ENCODE measurements around the gene CEACAM19. TPM values are rescaled to one million over a fixed set of nuclear protein-coding genes. Genes with fewer than 3 reads are reported as not detected.
"Not testable (repeated sequence)": the region's sequence is repeated elsewhere in the genome, so short reads cannot be mapped to it uniquely, and the experiment has no call there.

The CEACAM19 gene
- total RNA-seq, 1 donor from 2014 or later: 2.0 TPM

DNA sequence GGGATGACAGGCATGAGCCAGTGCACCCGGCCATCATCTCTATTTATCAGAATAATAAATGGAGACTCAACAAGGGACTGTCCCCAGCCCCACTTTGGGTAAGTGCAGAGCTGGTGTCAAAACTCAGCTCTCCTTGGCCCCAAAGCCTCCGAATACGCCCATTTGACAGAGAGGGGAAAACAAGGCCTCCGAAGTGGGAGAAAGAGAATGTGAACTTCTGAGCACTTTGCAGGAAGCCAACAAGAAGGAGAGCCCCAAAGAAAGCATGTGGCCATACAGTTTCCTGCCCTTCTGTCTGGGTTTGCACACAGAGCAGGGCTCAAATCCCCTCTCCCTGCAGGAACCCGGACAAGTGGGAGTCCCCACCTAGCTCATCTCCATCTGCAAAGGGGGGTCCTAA is 29.3 kb downstream of the CEACAM19 start:
- DNase-seq (ENCODE audit: low read depth, low spot score): no peak

DNA sequence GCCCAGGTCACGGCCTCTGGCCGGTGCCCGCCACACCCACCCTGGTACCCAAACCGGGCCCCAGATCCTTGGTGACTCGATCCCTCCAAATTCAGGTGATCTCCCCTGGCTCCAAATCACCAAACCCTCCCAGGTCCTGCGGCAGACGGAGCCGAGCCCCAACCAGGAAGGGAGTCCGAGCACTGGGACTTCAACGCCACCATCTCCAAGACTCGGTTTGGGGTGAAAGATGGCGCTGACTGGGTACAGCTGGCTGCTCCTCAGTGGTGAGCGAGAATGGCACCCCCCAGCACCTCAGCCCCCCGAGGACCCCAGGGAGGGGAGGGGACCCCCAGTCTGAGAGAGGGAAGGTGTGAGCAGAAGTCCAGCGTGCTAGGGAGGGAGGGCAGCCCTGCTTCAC is 29.9 kb downstream of the CEACAM19 start:
- no peak for DNase-seq (ENCODE audit: low read depth, low spot score)

DNA sequence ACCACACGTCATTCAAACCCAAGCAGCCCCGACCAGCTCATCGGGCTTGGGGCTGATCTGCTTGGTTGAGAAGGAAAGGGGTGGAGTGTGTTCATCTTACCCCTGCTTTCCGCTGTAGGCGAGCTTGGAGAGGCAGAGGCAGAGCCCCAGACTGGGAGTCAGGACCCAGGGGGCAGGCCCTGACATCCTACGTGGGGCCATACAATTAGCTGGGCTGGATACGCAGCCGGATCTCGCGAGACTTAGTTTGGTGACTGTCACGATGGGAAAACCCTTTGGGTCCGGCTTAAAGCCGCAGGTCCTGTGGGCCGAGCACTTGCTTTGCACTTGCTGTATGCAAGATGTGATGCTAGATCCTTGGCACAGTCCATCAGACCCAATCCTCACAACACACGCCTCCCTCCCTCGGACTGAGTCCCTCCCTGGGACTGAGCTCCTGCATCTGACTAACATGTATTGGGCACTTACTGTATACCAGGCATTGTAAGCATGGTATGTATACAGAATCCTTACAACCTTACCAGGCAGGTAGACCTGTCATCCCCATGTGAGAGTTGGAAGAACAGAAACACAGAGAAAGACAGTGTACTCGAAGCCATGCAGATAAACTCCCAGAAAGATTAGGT is 31.4 kb downstream of the CEACAM19 start:
- DNase-seq (ENCODE audit: low read depth, low spot score): no peak

DNA sequence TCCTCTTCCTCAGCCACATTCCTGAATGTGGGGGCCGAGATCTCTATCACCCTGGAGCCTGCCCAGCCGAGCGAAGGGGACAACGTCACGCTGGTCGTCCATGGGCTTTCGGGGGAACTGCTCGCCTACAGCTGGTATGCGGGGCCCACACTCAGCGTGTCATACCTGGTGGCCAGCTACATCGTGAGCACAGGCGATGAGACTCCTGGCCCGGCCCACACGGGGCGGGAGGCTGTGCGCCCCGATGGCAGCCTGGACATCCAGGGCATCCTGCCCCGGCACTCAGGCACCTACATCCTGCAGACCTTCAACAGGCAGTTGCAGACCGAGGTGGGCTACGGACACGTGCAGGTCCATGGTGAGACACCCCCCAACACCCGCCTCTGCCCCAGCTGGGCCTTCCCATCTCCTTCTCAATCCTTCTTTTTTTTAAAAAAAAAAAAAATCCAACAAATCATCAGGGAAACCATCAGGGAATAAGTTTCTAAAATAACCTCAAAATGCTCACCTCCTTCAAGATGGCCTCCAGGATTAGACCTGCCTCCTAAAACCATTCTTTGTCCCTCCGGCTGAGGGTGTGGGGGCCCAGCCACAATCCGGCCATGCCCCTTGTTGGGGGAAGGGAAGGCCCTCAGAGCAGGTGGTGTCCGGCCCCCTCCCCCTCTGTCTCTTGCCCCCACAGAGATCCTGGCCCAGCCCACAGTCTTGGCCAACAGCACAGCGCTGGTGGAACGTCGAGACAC is 32.2 kb downstream of the CEACAM19 start:
- no peak for DNase-seq (ENCODE audit: low read depth, low spot score)

DNA sequence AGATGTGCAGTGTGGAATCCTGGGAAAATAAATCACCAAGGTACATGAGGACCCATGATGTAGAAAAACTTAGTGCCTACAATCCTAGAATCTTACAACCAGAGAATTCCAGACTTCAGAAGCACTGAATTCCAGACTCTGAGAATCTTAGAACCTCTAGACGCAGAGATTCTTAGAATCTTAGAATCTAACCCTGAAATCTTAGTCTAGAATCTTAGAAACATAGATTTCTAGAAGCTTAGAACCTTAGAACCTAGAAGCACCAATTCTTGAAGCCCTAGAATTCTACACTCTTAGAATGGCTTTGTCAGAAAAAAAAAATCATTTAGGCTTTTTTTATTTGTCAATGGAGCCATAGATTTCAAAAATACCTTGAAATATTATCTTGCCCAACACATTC is 33.7 kb downstream of the CEACAM19 start:
- DNase-seq (ENCODE audit: low read depth, low spot score): no peak

DNA sequence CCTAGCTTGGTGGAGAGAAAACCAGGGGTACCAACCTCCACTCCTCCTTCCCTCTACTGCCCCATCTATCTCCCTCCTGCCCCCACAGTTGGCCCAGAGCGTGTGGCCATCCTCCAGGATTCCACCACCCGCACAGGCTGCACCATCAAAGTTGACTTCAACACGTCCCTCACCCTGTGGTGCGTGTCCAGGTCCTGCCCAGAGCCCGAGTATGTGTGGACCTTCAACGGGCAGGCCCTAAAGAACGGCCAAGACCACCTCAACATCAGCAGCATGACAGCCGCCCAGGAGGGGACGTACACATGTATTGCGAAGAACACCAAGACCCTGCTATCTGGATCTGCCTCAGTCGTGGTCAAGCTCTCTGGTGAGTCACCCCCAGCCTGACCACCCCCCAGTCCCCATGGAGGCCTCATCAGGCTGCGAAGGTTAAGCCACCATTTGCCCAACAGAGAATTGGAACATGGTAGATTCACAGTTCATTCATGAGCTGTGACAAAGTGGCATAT is 34.3 kb downstream of the CEACAM19 start:
- DNase-seq (ENCODE audit: low read depth, low spot score): no peak

DNA sequence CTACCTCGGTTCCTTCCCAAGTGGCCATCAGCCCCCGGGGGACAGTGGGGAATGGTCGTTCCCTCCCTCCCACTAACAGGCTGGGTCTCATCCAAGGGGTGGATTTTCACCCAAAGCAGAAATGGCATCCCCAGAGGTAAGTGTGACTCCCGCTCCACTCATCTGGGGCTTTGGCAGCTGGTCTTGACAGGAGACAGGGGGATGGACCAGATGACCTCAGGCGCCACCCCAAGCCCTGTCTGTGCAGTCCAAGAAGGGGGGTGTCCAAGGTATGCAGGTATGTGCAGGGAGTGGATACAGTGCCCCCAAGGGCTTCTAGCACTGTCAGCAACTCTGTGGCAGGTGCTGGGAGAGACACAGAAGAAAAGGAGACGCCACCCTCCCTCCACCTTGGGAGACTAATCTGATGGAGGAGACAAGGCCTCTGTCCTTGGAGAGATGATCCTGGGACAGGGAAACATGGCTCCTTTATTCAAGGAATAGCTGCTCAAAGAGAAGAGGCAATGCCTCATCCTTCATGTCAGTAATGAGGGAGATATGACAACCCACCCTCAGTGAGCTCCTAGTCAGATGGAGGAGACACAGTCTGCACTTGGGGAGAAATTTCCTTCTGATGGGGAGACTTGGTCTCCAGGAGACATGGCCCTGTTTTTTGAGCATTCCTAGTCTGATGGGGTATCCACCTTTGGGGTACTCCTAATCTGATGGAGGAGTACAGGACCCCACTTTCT is 35.4 kb downstream of the CEACAM19 start:
- no peak for DNase-seq (ENCODE audit: low read depth, low spot score)

DNA sequence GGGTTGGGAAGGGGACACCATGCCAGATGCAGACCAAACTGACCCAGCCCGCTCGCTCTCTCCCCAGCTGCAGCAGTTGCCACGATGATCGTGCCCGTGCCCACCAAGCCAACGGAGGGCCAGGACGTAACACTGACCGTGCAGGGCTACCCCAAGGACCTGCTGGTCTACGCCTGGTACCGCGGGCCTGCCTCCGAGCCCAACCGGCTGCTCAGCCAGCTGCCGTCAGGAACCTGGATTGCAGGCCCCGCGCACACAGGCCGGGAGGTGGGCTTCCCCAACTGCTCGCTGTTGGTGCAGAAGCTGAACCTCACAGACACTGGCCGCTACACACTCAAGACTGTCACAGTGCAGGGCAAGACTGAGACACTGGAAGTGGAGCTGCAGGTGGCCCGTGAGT is 36.5 kb downstream of the CEACAM19 start:
- DNase-seq (ENCODE audit: low read depth, low spot score): no peak

DNA sequence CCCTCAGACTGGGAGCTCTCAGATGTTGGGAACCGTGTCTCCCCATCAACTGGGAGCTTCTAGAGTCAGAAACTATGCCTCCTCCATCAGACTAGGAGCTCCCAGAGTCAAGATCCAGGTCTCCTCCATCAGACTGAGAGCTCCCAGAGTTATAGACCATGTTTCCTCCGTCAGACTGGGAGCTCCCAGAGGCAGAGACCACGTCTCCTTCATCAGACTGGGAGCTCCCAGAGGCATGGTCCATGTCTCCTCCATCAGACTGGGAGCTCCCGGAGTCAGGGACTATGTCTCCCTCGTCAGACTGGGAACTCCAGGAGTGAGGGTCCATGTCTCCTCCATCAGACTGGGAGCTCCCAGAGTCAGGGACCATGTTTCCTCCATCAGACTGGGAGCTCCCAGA is 37.7 kb downstream of the CEACAM19 start:
- DNase-seq (ENCODE audit: low read depth, low spot score): no peak

DNA sequence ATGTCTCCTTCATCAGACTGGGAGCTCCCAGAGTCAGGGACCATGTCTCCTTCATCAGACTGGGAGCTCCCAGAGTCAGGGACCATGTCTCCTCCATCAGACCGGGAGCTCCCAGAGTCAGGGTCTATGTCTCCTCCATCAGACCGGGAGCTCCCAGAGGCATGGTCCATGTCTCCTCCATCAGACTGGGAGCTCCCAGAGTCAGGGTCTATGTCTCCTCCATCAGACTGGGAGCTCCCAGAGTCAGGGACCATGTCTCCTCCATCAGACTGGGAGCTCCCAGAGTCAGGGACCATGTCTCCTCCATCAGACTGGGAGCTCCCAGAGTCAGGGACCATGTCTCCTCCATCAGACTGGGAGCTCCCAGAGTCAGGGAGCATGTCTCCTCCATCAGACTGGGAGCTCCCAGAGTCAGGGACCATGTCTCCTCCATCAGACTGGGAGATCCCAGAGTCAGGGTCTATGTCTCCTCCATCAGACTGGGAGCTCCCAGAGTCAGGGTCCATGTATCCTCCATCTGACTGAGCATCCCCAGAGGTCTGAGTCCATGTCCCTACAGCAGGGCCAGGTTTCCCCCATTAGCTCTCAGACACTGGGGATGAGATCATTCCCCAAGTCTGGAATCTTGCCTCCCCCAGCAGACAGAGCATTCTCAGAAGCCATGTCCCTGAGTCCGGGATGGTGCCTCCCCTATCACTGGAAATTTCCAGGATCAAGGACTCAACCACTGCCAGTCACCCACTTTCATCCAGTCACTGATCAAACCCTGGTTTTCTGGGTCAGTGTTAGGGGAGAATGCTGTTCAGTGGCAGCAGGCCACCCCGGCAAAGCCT is 38.4 kb downstream of the CEACAM19 start:
- not testable (repeated sequence) for DNase-seq (ENCODE audit: low read depth, low spot score)

DNA sequence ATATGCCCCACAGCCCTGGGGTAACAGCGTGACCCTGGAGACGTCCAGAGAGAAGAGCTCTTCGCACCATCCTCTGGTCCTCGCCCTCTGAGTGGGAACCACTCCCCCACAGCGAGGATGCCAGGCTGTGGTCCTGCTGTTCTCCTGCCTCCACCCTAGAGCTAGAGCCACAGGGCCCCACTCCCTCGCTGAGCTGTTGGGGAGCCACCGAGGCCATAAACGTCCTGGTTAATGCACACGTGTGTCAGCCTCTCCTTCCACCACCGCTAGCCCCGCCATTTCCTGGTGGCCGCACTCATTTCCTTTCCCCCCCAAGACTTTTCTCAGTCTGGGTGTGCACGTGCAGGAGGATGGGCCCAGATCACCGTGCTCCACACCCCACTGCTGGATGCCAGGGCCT is 39.2 kb downstream of the CEACAM19 start:
- DNase-seq (ENCODE audit: low read depth, low spot score): no peak

DNA sequence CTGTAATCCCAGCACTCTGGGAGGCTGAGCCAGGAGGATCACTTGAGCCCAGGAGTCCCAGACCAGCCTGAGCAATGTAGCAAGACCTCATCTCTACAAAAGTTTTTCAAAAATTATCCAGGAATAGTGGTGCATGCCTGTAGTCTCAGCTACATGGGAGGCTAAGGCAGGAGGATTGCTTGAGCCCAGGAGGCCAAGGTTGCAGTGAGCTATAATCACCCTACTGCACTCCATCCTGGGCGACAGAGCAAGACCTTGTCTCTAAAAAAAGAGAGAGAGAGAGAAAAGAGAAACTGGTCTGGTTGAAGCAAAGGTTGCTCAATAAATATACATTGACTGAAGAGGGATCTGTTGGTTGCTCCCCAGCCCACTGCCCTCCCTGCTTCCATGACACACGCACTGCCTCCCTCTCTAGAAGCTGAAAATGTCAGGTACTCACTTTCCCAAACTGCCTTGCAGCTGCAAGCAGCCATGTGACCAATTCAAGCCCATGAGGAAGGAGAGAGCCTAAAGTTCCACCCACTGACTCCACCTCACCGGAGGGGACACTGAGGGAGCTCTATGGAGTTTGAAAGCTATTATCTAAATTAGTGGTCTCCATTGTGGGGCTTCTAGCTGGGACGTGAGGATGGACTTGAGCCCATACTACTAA is 41.7 kb downstream of the CEACAM19 start:
- DNase-seq (ENCODE audit: low read depth, low spot score): no peak

DNA sequence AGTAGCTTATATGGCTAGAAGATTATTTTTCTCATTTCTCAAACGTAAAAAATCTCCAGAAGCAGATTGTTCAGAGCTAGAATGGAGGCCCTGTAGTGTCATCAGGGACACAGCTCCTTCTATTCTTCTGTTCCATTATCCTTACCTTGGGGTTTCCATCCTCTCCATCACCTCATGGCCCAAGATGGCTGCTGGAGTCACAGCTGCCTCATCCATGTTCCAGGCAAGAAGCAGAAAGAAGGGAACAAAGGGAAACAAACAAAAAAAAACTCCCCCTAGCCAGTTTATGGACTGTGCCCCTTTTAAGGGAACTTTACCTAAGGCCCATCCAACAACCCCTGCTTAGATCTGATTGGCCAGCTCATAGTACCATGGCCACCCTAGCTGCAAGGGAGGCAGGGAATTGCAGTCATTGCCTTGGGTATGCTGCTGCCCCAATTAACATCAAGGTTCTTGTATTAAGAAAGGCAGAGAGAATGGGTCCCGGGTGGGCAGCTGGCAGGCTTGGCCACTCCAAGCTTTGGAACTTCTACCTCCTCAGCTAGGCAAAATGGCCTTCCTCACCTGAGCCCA is 43.4 kb downstream of the CEACAM19 start:
- DNase-seq (ENCODE audit: low read depth, low spot score): no peak

DNA sequence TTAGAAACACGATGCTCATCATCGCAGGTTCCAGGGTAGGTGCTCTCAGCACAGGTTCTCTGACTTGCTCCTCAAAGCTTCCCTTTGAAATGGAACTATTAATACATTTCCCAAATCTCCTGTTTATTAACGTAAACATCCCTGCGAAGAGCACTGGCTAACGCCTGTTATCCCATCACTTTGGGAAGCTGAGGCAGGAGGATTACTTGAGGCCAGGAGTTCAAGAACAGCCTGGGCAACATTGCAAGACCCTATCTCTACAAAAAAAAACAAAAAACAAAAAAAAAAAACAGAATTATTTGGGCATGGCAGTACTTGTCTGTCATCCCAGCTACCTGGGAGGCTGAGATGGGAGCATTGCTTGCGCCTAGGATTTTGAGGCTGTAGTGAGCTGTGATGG is 46.3 kb downstream of the CEACAM19 start:
- DNase-seq (ENCODE audit: low read depth, low spot score): no peak

DNA sequence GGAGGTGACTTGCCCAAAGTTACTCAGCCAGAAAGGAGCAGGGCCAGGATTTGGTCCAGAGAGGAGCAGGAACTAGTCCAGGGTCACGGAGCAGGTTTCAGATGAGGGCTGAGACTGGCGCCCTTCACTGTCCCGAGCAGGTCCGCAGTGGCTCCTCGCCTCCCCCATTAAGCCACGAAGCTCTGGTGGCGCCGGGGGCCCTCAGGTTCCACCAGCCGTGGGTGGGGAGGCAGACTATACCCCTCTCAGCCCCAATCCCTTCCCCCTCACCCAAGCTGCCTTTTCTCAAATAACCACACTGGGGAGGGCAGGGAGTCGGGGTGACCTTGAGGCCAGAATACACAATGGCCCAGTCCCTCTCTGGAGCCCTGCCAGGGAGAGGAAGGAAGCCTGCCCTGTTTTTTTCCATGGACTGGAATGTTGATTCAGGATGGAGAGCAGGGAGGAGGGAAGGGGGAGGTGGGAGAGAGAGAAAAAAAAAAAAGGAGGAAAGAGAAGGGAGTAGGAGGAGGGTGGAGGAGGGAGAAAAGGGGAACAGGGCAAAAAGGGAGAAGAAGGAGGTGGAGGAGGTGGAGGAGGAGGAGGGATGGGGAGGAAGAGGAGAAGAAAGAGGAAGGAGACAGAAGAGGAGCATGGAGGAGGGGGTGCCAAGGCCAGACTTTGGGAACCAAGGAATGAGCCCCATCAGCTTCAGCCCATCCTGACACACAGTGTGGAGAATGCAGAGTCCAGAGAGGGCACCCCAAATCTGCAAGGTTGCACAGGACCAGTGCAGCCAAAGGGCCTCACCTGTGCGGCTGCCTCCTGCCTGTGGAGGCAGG is 47.4 kb downstream of the CEACAM19 start:
- DNase-seq (ENCODE audit: low read depth, low spot score): peak; percentile 94

DNA sequence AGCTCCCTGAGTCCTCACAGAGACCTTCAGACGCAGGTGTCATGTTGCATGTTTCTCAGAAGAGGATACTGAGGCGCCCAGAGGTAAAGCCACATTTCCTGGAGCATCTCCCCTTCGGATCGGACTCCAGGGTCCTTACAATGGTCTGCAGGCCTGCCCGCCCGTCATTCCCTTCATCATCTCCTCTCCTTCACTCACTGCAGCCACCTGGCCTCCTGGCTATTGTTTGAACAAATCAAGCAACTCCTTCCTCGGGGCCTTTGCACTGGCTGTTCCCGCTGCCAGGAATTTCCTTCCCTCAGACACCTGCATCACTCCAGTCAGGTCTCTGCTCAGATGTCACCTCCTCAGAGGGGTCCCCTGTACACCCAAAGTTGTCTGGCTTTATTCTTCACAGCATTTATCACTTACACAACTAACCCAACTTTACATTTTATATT is 48.0 kb downstream of the CEACAM19 start:
- no peak for DNase-seq (ENCODE audit: low read depth, low spot score)

DNA sequence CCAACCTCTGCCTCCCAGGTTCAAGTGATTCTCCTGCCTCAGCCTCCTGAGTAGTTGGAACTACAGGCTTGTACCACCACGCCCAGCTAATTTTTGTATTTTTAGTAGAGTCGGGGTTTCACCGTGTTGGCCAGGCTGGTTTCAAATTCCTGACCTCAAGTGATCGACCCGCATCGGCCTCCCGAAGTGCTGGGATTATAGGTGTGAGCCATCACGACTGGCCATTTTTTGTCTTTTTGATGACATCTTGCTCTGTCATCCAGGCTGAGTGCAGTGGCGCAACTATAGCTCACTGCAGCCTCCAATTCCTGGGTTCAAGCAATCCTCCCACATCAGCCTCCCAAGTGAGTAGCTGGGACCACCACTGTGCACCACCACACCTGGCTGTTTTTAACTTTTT is 49.1 kb downstream of the CEACAM19 start:
- DNase-seq (ENCODE audit: low read depth, low spot score): not testable (repeated sequence)

DNA sequence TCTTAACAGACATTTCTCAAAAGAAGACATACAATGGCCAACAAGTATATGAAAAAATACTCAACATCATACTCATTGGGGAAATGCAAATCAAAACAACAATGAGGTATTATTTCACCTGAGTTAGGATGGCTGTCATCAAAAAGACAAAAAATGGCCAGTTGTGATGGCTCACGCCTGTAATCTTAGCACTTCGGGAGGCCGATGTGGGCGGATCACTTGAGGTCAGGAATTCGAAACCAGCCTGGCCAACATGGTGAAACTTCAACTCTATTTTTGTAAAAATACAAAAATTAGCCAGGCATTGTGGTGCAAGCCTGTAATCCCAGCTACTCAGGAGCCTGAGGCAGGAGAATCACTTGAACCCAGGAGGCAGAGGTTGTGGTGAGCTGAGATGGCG is 49.7 kb downstream of the CEACAM19 start:
- no peak for DNase-seq (ENCODE audit: low read depth, low spot score)

DNA sequence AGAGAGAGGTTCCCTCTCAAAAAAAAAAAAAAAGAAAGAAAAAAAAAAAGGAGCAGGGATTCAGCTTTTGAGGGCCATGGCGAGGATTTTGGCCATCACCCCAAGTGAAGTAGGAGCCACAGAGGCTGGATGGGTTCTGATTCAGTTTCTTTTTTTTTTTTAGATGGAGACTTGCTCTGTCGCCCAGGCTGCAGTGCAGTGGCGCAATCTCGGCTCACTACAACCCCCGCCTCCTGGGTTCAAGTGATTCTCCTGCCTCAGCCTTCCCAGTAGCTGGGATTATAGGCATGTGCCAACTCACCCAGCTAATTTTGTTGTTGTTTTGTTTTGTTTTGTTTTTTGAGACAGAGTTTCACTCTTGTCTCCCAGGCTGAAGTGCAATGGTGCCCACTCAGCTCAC is 50.1 kb downstream of the CEACAM19 start:
- not testable (repeated sequence) for DNase-seq (ENCODE audit: low read depth, low spot score)

All from pulmonary artery endothelial cell (primary cell).